NCI-H1092 (cell line): ENCODE measurements around the gene C2orf15.
"Not testable (repeated sequence)": the region's sequence is repeated elsewhere in the genome, so short reads cannot be mapped to it uniquely, and the experiment has no call there.

Experiments
- DNase-seq: peaks from one replicate; lab custom pipeline; 2025; lab: John Stamatoyannopoulos, UW

C2orf15 gene

GRCh38 chr2:99166218-99166617, 24.7 kb downstream of the C2orf15 start:
- DNase-seq = no peak

DNA sequence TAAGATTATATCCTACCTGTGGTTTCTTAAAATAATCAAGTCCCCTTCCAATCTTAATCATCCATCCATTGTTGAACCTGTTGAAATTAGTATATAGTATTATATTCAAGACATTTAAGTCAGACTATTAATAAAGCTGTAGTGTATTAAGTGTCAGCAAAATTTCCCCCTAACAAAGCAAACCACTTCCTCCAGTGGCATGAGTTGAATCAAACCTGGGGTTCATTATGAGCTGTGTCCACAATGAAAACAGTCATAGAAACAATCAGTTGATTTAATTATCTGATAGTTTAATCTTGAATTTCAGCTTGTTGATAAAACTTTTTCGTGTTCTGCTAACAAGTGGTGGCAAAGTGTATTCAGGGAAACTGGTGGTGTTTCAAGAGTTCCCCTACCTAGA, 28.0 kb downstream of the C2orf15 start:
- no peak for DNase-seq

DNA sequence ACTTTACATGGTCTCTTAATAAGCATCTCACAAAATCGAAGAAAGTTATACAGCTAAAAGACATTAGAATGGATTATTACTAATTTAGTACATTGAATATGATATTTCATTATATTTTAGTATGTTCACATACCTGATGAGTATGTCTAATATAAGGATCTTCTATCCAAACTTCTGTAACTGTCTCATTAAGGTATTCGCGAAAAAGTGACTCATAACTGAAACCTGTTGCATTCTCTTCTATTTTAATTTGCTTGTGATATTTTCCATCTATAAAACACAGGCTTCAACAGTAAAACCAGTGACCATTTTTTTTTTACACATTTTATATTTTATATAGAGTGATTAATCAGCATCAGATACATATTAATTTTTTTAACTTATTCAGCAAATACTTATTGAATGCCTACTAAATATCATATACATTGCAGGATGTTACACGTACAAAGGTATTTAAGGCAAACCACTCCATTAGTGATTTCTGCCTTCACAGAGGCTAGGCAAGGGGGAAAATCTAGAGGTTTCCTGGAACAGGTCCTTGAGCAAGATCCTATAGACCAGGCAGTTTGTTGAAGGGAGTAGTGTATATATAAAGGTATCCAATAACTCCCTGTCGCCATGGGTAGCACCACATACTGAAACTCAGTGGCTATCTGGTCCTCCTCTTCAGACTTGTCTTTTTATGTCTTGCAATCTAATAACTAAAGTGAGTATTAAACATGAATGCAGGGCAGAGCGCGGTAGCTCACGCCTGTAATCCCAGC, 30.1 kb downstream of the C2orf15 start:
- DNase-seq = no peak

DNA sequence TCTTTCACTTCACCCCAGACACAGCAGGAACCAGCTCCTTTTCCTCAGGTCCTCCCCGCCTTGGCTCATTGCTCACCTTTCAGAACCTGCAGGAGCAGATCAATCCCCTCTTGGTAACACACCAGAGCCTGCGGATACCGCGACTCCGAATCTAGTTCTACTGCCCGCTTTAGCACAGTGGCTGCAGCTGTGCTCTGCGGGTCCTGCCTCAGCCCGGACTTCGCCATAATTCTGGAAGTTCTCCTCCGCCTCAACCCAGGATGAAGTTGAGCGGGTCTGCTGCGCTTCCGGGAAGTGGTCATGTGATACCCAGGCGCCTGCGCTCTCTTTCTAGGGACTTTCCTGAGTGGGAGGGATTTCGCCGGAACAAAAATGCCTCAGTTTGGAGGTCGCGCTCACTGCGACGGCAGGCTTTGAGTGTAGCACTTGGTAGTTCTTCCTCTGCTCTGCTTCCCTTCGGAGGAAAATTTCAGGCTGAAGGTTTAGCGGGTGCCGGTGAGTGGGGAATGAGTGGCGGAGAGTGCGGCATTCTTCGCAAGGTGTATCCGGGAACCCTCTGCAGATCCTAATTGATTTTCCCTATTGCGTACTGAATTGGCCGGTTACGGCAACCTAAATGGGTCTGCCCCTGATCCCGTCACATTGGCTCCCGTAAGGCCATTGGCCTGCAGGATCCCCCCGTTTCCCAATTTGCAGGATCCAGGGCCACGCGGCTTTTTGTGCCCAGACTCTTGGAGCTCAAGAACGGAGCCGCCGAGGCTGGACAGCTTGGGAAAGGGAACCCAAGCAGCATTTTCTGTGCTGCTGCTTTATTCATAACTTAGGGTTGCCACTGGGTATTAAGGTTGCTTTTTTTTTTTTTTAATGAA, 39.5 kb downstream of the C2orf15 start, which contains the start of the genes MITD1 and MRPL30:
Gene MITD1, minus strand, starts transcription at position 304 of the 869 bp plus-strand sequence. Its CDS starts 77 bp downstream, at position 227.
Gene MRPL30, plus strand, starts transcription at position 430 of the 869 bp plus-strand sequence. CDS start 5,020 bp downstream, outside the sequence.
- DNase-seq = peak; percentile 88

GRCh38 chr2:99181624-99182000, 40.1 kb downstream of the C2orf15 start:
- no peak for DNase-seq

DNA sequence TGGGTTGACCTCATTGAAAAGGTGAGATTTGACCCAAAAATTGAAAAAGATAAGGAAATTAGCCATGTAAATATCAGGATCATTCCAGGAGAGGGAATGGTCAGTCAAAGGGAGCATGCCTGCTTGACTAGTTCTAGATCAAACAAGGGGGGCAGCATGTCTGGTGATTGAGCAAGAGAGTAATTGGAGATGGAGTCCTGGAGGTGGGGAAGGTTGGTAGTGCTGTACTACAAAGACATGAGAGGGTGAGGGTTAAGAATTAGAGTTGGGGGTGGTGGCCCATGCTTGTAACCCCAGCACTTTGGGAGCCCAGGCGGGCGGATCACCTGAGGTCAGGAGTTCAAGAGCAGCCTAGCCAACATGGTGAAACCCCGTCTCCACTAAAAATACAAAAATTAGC, 41.5 kb downstream of the C2orf15 start:
- no peak for DNase-seq

- DNase-seq = no peak
Observed at GRCh38 chr2:99184811-99185210, 43.3 kb downstream of the C2orf15 start.

- DNase-seq = no peak
Observed at GRCh38 chr2:99187011-99187410, 45.5 kb downstream of the C2orf15 start.

DNA sequence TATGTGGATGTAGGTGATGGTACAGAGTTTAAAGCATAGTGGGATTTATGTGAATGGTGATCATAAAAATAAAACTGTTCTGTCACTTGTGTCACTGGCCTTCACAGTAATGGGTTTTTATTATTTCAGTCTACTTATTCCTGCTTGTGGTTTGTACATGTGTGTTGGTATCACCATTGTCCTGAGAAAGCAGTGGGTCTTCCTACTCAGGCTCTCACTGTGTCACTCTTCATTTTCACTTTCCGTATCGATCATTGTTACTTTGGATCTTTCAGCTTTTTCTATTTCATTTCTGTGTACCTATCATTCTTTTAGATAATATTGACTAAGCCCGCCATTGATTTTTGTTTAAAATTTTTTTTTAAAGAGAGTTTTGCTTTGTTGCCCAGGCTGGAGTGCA, 46.9 kb downstream of the C2orf15 start:
- no peak for DNase-seq

GRCh38 chr2:99190548-99190947, 49.0 kb downstream of the C2orf15 start:
- no peak for DNase-seq

DNA sequence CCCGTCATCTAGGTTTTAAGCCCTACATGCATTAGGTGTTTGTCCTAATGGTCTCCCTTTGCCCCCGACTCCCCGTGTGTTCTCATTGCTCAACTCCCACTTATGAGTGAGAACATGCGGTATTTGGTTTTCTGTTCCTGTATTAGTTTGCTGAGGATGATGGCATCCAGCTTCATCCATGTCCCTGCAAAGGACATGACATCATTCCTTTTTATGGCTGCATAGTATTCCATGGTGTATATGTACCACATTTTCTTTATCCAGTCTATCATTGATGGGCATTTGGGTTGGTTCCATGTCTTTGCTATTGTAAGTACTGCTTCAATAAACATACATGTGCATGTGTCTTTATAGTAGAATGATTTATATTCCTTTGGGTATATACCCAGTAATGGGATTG, 50.9 kb downstream of the C2orf15 start:
- DNase-seq = not testable (repeated sequence)

- no peak for DNase-seq
Observed at GRCh38 chr2:99198103-99198841, 56.8 kb downstream of the C2orf15 start.

GRCh38 chr2:99200076-99200800, 58.7 kb downstream of the C2orf15 start:
- no peak for DNase-seq
